K562 (cell line): ENCODE data around the gene FITM2. TPM values are rescaled to one million over a fixed set of nuclear protein-coding genes. Genes with fewer than 3 reads are reported as not detected.

Source experiments
- ATAC-seq: fragments of 200-7000 bp; cut with Tn5 transposase; 3 replicates; pipeline ENCODE4 v1.9.1; 2020; ENCODE audit warnings: moderate library complexity
- BruUV-seq: library from RNA; stranded (reverse); fragments of 400-500 nt; replicated peaks from 2 replicates; lab custom pipeline; 2021; lab: Mats Ljungman, UMichigan
- CTCF ChIA-PET: fragments of 300-600 bp; formaldehyde crosslinking; extraction: SDS; loops from one replicate; lab custom pipeline; 2021; ENCODE audit warnings: low intra/inter-chr PET ratio; lab: Yijun Ruan, JAX
- POLR2A ChIA-PET: fragments of 300-600, 350-650 bp; sonication (Branson Sonifier 250); formaldehyde crosslinking; extraction: SDS; loops from one replicate; lab custom pipeline; 2021; ENCODE audit warnings: antibody characterized with exemption, inconsistent platforms; lab: Yijun Ruan, JAX
- DNase-seq, 4 experiments: peaks; one replicate each; pipeline versions ENCODE4 v3.0.0 to v3.0.0-alpha.2; 2011 to 2018; ENCODE audit warnings: low spot score in 3 of 4, mixed read lengths in 3 of 4; ENCODE audit errors: extremely low read depth in 1 of 4
- FAIRE-seq: peaks from 2 replicates; lab custom pipeline; 2011; peaks lifted over from hg19 to GRCh38; lab: Jason Lieb, UNC
- H2AFZ ChIP-seq: 2 replicates; pipeline ENCODE4 v1.6.0; 2011; ENCODE audit warnings: low read depth, low read length, control low read depth, inconsistent platforms
- H3K27ac ChIP-seq: fragments of 200-600 bp; 3 replicates; pipeline ENCODE4 v1.8.0; 2011; ENCODE audit warnings: low read depth, mild to moderate bottlenecking, control low read depth, inconsistent platforms, low read length, moderate library complexity, mixed read lengths; ENCODE audit errors: extremely low read depth
- H3K27me3 ChIP-seq, 2 experiments: fragments of 300-600 bp in 1 of 2; 2 replicates in 1 of 2; 3 replicates in 1 of 2; pipeline versions ENCODE4 v1.6.0 to v1.8.0; 2011; ENCODE audit warnings: inconsistent platforms in 2 of 2, low read length in 2 of 2, mild to moderate bottlenecking in 1 of 2, mixed read lengths in 1 of 2, moderate library complexity in 1 of 2; ENCODE audit not compliant: control insufficient read depth in 2 of 2, insufficient read depth in 2 of 2
- H3K36me3 ChIP-seq: fragments of 300-600 bp; 3 replicates; pipeline ENCODE4 v1.8.0; 2011; ENCODE audit warnings: mild to moderate bottlenecking, low read length, inconsistent platforms; ENCODE audit not compliant: control insufficient read depth, insufficient read depth
- H3K4me1 ChIP-seq, 2 experiments: fragments of 200-600 bp in 1 of 2; replicated peaks in 1 of 2; 2 replicates in 1 of 2; 3 replicates in 1 of 2; pipeline versions ENCODE4 v1.5.1 to v1.8.0; 2011; ENCODE audit warnings: inconsistent platforms in 2 of 2, low read length in 2 of 2, mild to moderate bottlenecking in 1 of 2, mixed read lengths in 1 of 2, moderate library complexity in 1 of 2; ENCODE audit not compliant: control insufficient read depth in 2 of 2, insufficient read depth in 2 of 2
- H3K4me2 ChIP-seq: 2 replicates; pipeline ENCODE4 v1.6.1; 2011; ENCODE audit warnings: low read length, control low read depth, inconsistent platforms, mixed read lengths; ENCODE audit not compliant: insufficient read depth
- H3K4me3 ChIP-seq: fragments of 200-600 bp; sonication (generic), shearing (Covaris generic); 2 replicates; pipeline ENCODE4 v1.5.1; 2016; ENCODE audit warnings: control low read depth, inconsistent platforms
- H3K79me2 ChIP-seq: fragments of 200-600 bp; 3 replicates; pipeline ENCODE4 v1.8.0; 2011; ENCODE audit warnings: low read length, inconsistent platforms; ENCODE audit not compliant: control insufficient read depth, insufficient read depth
- H3K9ac ChIP-seq, 2 experiments: 2 replicates each; pipeline versions ENCODE4 v1.6.0 to v1.6.1; 2011; ENCODE audit warnings: low read depth in 2 of 2, low read length in 2 of 2, control low read depth in 1 of 2, inconsistent platforms in 1 of 2, mild to moderate bottlenecking in 1 of 2, mixed read lengths in 1 of 2; ENCODE audit not compliant: insufficient read depth in 1 of 2
- H3K9me1 ChIP-seq: one replicate; pipeline ENCODE4 v1.6.0; 2011; ENCODE audit warnings: inconsistent platforms, mild to moderate bottlenecking, low read length, moderate library complexity; ENCODE audit not compliant: control insufficient read depth, insufficient read depth
- H3K9me3 ChIP-seq: replicated peaks from 2 replicates; pipeline ENCODE4 v1.5.1; 2011; ENCODE audit warnings: low read depth, low read length, inconsistent platforms; ENCODE audit not compliant: control insufficient read depth, insufficient read depth
- H4K20me1 ChIP-seq: replicated peaks from 2 replicates; pipeline ENCODE4 v1.6.1; 2011; ENCODE audit warnings: low read length, inconsistent platforms, mixed read lengths; ENCODE audit not compliant: control insufficient read depth, insufficient read depth
- ATF4 ChIP-seq: fragments of 450-650 bp; formaldehyde crosslinking; IDR thresholded peaks from 2 replicates; pipeline ENCODE4 v1.4.0; 2022; ENCODE audit warnings: mild to moderate bottlenecking, moderate library complexity
- CHCHD3 ChIP-seq: fragments of 250-450 bp; sonication (Bioruptor Pico); IDR thresholded peaks from 2 replicates; pipeline ENCODE4 v2.1.2; 2022; ENCODE audit warnings: mild to moderate bottlenecking
- FOXA3 ChIP-seq, 2 experiments: fragments of 450-650 bp in 1 of 2; sonication (generic) in 1 of 2; formaldehyde crosslinking; IDR thresholded peaks in 1 of 2; conservative IDR thresholded peaks in 1 of 2; 2 replicates each; pipeline versions ENCODE4 v1.4.0 to v1.8.0; 2020 to 2022; ENCODE audit warnings: mild to moderate bottlenecking in 2 of 2, missing genetic modification reagents in 1 of 2
- FOXJ2 ChIP-seq: fragments of 200-800 bp; sonication (Bioruptor generic); IDR thresholded peaks from 2 replicates; pipeline ENCODE4 v1.6.1; 2016; ENCODE audit warnings: missing genetic modification characterization, missing compliant biosample characterization
- FOXK1 ChIP-seq: sonication (generic); formaldehyde crosslinking; IDR thresholded peaks from 2 replicates; pipeline ENCODE4 v1.8.0; 2022; ENCODE audit warnings: missing genetic modification reagents, mild to moderate bottlenecking, borderline replicate concordance
- GATAD2A ChIP-seq: fragments of 450-650 bp; IDR thresholded peaks from 2 replicates; pipeline ENCODE4 v1.6.1; 2017
- HES1 ChIP-seq: fragments of 450-650 bp; IDR thresholded peaks from 2 replicates; pipeline ENCODE4 v1.6.1; 2016; ENCODE audit warnings: low read depth, mild to moderate bottlenecking, moderate library complexity
- KDM4B ChIP-seq, 2 experiments: fragments of 450-650 bp in 1 of 2; sonication (generic) in 1 of 2; IDR thresholded peaks; 2 replicates each; pipeline ENCODE4 v1.6.1; 2016 to 2017; ENCODE audit warnings: borderline replicate concordance in 2 of 2, antibody characterized with exemption in 1 of 2, low read depth in 1 of 2, mild to moderate bottlenecking in 1 of 2
- PKNOX1 ChIP-seq: fragments of 450-650 bp; IDR thresholded peaks from 2 replicates; pipeline ENCODE4 v1.6.1; 2016
- SMARCE1 ChIP-seq: fragments of 450-650 bp; IDR thresholded peaks from 2 replicates; pipeline ENCODE4 v1.7.1; 2016; ENCODE audit warnings: mild to moderate bottlenecking
- SREBF1 ChIP-seq: fragments of 150-350 bp; IDR thresholded peaks from 2 replicates; pipeline ENCODE4 v1.6.1; 2014; ENCODE audit warnings: antibody characterized with exemption, low read depth, low read length, borderline replicate concordance
- TAF1 ChIP-seq: IDR thresholded peaks from 2 replicates; pipeline ENCODE4 v1.6.1; 2011; ENCODE audit warnings: mild to moderate bottlenecking, low read length, moderate library complexity; ENCODE audit not compliant: insufficient read depth, control insufficient read depth, severe bottlenecking; ENCODE audit errors: extremely low read depth
- ZNF143 ChIP-seq: sonication (generic); formaldehyde crosslinking; IDR thresholded peaks from 2 replicates; pipeline ENCODE4 v1.9.0; 2022; ENCODE audit warnings: mild to moderate bottlenecking, missing genetic modification reagents
- ZNF263 ChIP-seq: sonication (generic); formaldehyde crosslinking; IDR thresholded peaks from 2 replicates; pipeline ENCODE4 v1.8.0; 2022; ENCODE audit warnings: mild to moderate bottlenecking, missing genetic modification reagents, borderline replicate concordance
- ZNF518B ChIP-seq: fragments of 250-450 bp; sonication (Bioruptor Pico); IDR thresholded peaks from 2 replicates; pipeline ENCODE4 v1.5.0; 2021; ENCODE audit warnings: mild to moderate bottlenecking, moderate library complexity
- WGBS: fragments of 100-300 bp; shearing (Covaris generic); methylation state at CpG from one replicate; pipeline ENCODE4 v1.1.6; 2016; ENCODE audit warnings: low coverage, mixed read lengths; ENCODE audit not compliant: insufficient coverage; ENCODE audit errors: missing lambda C conversion rate; 5-methylcytosine and 5-hydroxymethylcytosine counted together
- in situ Hi-C: fragments of 300-500 bp; cut with MboI; formaldehyde crosslinking; loops from 4 replicates; pipeline ENCODE4 v1.15.0; 2018; ENCODE audit warnings: inconsistent platforms, mixed read lengths
- intact Hi-C: fragments of 100-400 bp; cut with micrococcal nuclease; formaldehyde crosslinking; loops from 2 replicates; pipeline ENCODE4 v1.14.2; 2022
- polyA plus RNA-seq, 8 experiments: library from polyadenylated mRNA; depleted of rRNA in 4 of 8; stranded (reverse) in 5 of 8; unstranded in 3 of 8; fragments of >200 nt; fragmentation: Nextera tagmentation in 2 of 8; fragmentation: Illumina TruSeq in 1 of 8; extraction: Ambion mirVana in 2 of 8; extraction: Trizol in 1 of 8; gene quantifications; 2 replicates each; pipeline versions ENCODE4 v1.2.1 to v1.2.3, GENCODE V29; 2011 to 2014; ENCODE audit warnings: inconsistent platforms in 1 of 8, missing spikeins in 1 of 8
- total RNA-seq, 7 experiments: library from RNA; depleted of rRNA in 6 of 7; stranded (reverse); fragments of >200 nt in 6 of 7; fragmentation: Illumina TruSeq in 2 of 7; extraction: Trizol in 2 of 7; gene quantifications; 2 replicates each; pipeline versions ENCODE4 v1.2.1 to v1.2.3, GENCODE V29; 2011 to 2021; ENCODE audit warnings: low replicate concordance in 1 of 7

Gene FITM2
- total and polyA plus RNA-seq, 9 of the 15 experiments (the other 6 are each of a cell fraction or from before 2014, with no cell fraction given), result 0.64 to 2.8 (median 1.8) TPM

- FAIRE-seq (no peak), ATAC-seq (no peak), DNase-seq (no peak)
- ChIA-PET CTCF (no interaction called here), POLR2A (interaction anchor here (1.3 kb wide), 1 partner anchor 10 kb away, joined by 3 read pairs; the partner anchor contains the start of gene HNF4A)
- in situ Hi-C loops, result no loop called here
- Histone ChIP-seq H4K20me1 (no peaks in the 10 kb centered on the region), H3K9ac (no peak overlapping the region), H3K9me1 (peaks cover 2% of the 10 kb centered on the region), H3K79me2 (no peaks in the 10 kb centered on the region), H3K4me1 (no peaks in the 10 kb centered on the region), H3K9me3 (no peaks in the 10 kb centered on the region), H2AFZ (no peak overlapping the region), H3K4me3 (no peak overlapping the region), H3K27ac (no peak overlapping the region), H3K36me3 (no peaks in the 10 kb centered on the region), H3K4me2 (no peak overlapping the region), H3K27me3 (peaks cover 18 to 43% of the 10 kb centered on the region in 2 experiments)
- BruUV-seq, result no TSS peak
- whole genome bisulfite sequencing, result 22% methylated on average over 8 of the region's 8 CpGs
- intact Hi-C loops, result no loop called here
- TF ChIP-seq ZNF143 (CRISPR knock-in tag) (no peak), FOXJ2 (tag) (no peak), PKNOX1 (no peak), CHCHD3 (CRISPR knock-in tag) (no peak), ATF4 (CRISPR knock-in tag) (no peak), ZNF518B (no peak), ZNF263 (CRISPR knock-in tag) (no peak), KDM4B (IDR thresholded peaks at IDR 0.05; ENCODE audit: borderline replicate concordance in 2 of 2, low read depth in 1 of 2) (no peak), TAF1 (no peak), GATAD2A (no peak), SMARCE1 (no peak), SREBF1 (no peak), HES1 (no peak), FOXA3 (CRISPR knock-in tag; conservative IDR thresholded peaks at IDR 0.05 in 1 of 2, IDR thresholded peaks at IDR 0.05 in 1 of 2) (no peak), FOXK1 (CRISPR knock-in tag) (no peak)
Observed at GRCh38 chr20:44345147-44345546, 34.1 kb upstream of the FITM2 start.
